Sigmoid colon (tissue), 3 donors: ENCODE results near the gene LDLRAD4.

Source experiments
- CTCF ChIP-seq, 4 experiments: fragments of 450-650 bp in 3 of 4; fragments of 200-600 bp in 1 of 4; IDR thresholded peaks; one replicate each; pipeline ENCODE4 v1.5.1; 2016 to 2019; ENCODE audit warnings: antibody characterized with exemption in 4 of 4, mild to moderate bottlenecking in 3 of 4, moderate library complexity in 2 of 4
- POLR2A ChIP-seq, 2 donors: fragments of 450-650 bp; IDR thresholded peaks; one replicate each; pipeline ENCODE4 v1.6.1; 2016; ENCODE audit warnings: antibody characterized with exemption in 2 of 2, mild to moderate bottlenecking in 2 of 2, moderate library complexity in 2 of 2

GRCh38 chr18:13581496-13582177 is 363.1 kb downstream of the LDLRAD4 start:
- TF ChIP-seq POLR2A (IDR thresholded peaks at IDR 0.05) (no peak), CTCF (IDR thresholded peaks at IDR 0.05) (no peak)
